Esophagus muscularis mucosa (tissue), 4 donors: ENCODE measurements around the gene TMEM185A.
"Not testable (repeated sequence)": the region's sequence is repeated elsewhere in the genome, so short reads cannot be mapped to it uniquely, and the experiment has no call there.

ENCODE experiments used
- CTCF ChIP-seq, 3 experiments: fragments of 200-600 bp in 2 of 3; fragments of 450-650 bp in 1 of 3; sonication (generic) in 2 of 3; IDR thresholded peaks; one replicate each; pipeline ENCODE4 v1.5.1; 2017 to 2019; ENCODE audit warnings: antibody characterized with exemption in 3 of 3, mild to moderate bottlenecking in 2 of 3, moderate library complexity in 1 of 3
- EP300 ChIP-seq: sonication (generic); formaldehyde crosslinking; IDR thresholded peaks from one replicate; pipeline ENCODE4 v1.6.1; 2017; ENCODE audit warnings: antibody characterized with exemption
- POLR2A ChIP-seq: fragments of 450-650 bp; IDR thresholded peaks from one replicate; pipeline ENCODE4 v1.6.1; 2017; ENCODE audit warnings: antibody characterized with exemption, moderate library complexity, mild to moderate bottlenecking, low read depth
- POLR2AphosphoS5 ChIP-seq, 2 donors: sonication (generic); formaldehyde crosslinking; IDR thresholded peaks; one replicate each; pipeline ENCODE4 v1.6.1; 2017; ENCODE audit warnings: antibody characterized with exemption in 2 of 2

- TF ChIP-seq CTCF (IDR thresholded peaks at IDR 0.05); POLR2AphosphoS5 (IDR thresholded peaks at IDR 0.05); POLR2A; EP300: not testable (repeated sequence)
Measured at GRCh38 chrX:149587359-149587758, 44.2 kb downstream of the TMEM185A start, which contains the start of gene MAGEA9B.
